Left ventricle myocardium inferior (tissue), 1 donor: Measurements from ENCODE around the gene FBN1. TPM values are rescaled to one million over a fixed set of nuclear protein-coding genes. Genes with fewer than 3 reads are reported as not detected.

Experiments
- DNase-seq: peaks from one replicate; pipeline ENCODE4 v3.0.0-alpha.2; 2020
- H3K27ac ChIP-seq: fragments of 200-600 bp; replicated peaks from 2 replicates; pipeline ENCODE4 v1.8.0; 2021
- H3K27me3 ChIP-seq: fragments of 200-600 bp; 2 replicates; pipeline ENCODE4 v1.8.0; 2021; ENCODE audit warnings: low read depth
- H3K36me3 ChIP-seq: fragments of 200-600 bp; 2 replicates; pipeline ENCODE4 v1.8.0; 2021
- H3K4me1 ChIP-seq: fragments of 200-600 bp; 2 replicates; pipeline ENCODE4 v1.8.0; 2021
- H3K4me3 ChIP-seq: fragments of 200-600 bp; 2 replicates; pipeline ENCODE4 v1.8.0; 2021; ENCODE audit warnings: mild to moderate bottlenecking, moderate library complexity
- H3K9me3 ChIP-seq: fragments of 200-600 bp; replicated peaks from 2 replicates; pipeline ENCODE4 v1.8.0; 2021
- CTCF ChIP-seq: fragments of 200-600 bp; IDR thresholded peaks from 2 replicates; pipeline ENCODE4 v1.8.0; 2021; ENCODE audit warnings: antibody characterized with exemption, mild to moderate bottlenecking, borderline replicate concordance
- intact Hi-C: fragments of 100-400 bp; cut with micrococcal nuclease; formaldehyde crosslinking; loops from one replicate; pipeline ENCODE4 v1.11.0; 2022
- total RNA-seq: library from RNA; stranded (reverse); fragmentation: NEBNext Ultra II Directional; extraction: Animal tissue kit (Norgen Biotek cat#: 25700); gene quantifications from one replicate; pipeline ENCODE4 v1.2.1, GENCODE V29; 2021
- donor health status: DM: no; HTN: yes; CAD: no; lungs with severe emphysema.

The FBN1 gene
- total RNA-seq, 1 donor from 2014 or later: 45.5 TPM

GRCh38 chr15:48471073-48471472 lies 174.4 kb downstream of the FBN1 start:
- Histone ChIP-seq H3K4me3 (no peak overlapping the region), H3K36me3 (peaks cover 79% of the 10 kb centered on the region), H3K9me3 (no peaks in the 10 kb centered on the region), H3K27me3 (no peaks in the 10 kb centered on the region), H3K4me1 (peaks cover 6% of the 10 kb centered on the region), H3K27ac (no peak overlapping the region)
- no peak for DNase-seq
- no peak for TF ChIP-seq CTCF
- intact Hi-C loops: loop anchor here (10.0 kb wide), 1 partner anchor 116 kb away; no protein-coding TSS in a partner anchor

GRCh38 chr15:48470096-48470495 lies 175.4 kb downstream of the FBN1 start:
- Histone ChIP-seq H3K27me3 (no peaks in the 10 kb centered on the region), H3K4me3 (no peak overlapping the region), H3K27ac (no peak overlapping the region), H3K36me3 (peaks cover 88% of the 10 kb centered on the region), H3K9me3 (no peaks in the 10 kb centered on the region), H3K4me1 (peaks cover 6% of the 10 kb centered on the region)
- TF ChIP-seq CTCF: no peak
- no peak for DNase-seq
- intact Hi-C loops: loop anchor here (10.0 kb wide), 1 partner anchor 115 kb away; no protein-coding TSS in a partner anchor

- TF ChIP-seq CTCF: no peak
- no peaks in the 10 kb centered on the region for H3K27me3 ChIP-seq
- intact Hi-C loops: loop anchor here (10.0 kb wide), 1 partner anchor 115 kb away; no protein-coding TSS in a partner anchor
- H3K27ac ChIP-seq: no peak overlapping the region
- peaks cover 92% of the 10 kb centered on the region for H3K36me3 ChIP-seq
- H3K4me3 ChIP-seq: no peak overlapping the region
- DNase-seq: no peak
- H3K4me1 ChIP-seq: peaks cover 6% of the 10 kb centered on the region
- no peaks in the 10 kb centered on the region for H3K9me3 ChIP-seq
Measured at GRCh38 chr15:48469681-48470080, 175.8 kb downstream of the FBN1 start.

- H3K4me3 ChIP-seq: no peak overlapping the region
- no peak for DNase-seq
- no peak overlapping the region for H3K27ac ChIP-seq
- H3K36me3 ChIP-seq: peaks cover 92% of the 10 kb centered on the region
- H3K27me3 ChIP-seq: no peaks in the 10 kb centered on the region
- H3K4me1 ChIP-seq: peaks cover 6% of the 10 kb centered on the region
- H3K9me3 ChIP-seq: no peaks in the 10 kb centered on the region
- no peak for TF ChIP-seq CTCF
- intact Hi-C loops: no loop called here
Measured at GRCh38 chr15:48469271-48469670, 176.2 kb downstream of the FBN1 start.

- no peak for TF ChIP-seq CTCF
- Histone ChIP-seq H3K27me3 (no peaks in the 10 kb centered on the region), H3K4me1 (peaks cover 6% of the 10 kb centered on the region), H3K27ac (no peak overlapping the region), H3K36me3 (peaks cover 92% of the 10 kb centered on the region), H3K9me3 (no peaks in the 10 kb centered on the region), H3K4me3 (no peak overlapping the region)
- intact Hi-C loops: no loop called here
- no peak for DNase-seq
Measured at GRCh38 chr15:48467801-48468200, 177.7 kb downstream of the FBN1 start.
